EL (cell line): ENCODE data around the gene STYX.

ENCODE experiments used
- DNase-seq: peaks from one replicate; pipeline ENCODE4 v3.0.0-alpha.2; 2016

Gene STYX

GRCh38 chr14:52791223-52792096, 61.5 kb downstream of the STYX start, which contains the start of gene GNPNAT1:
GNPNAT1 (minus strand) TSS chr14:52791607; CDS start chr14:52784650, 6,957 bp downstream.
- DNase-seq: peak; percentile 96

- DNase-seq: no peak
These were observed 62.1 kb downstream of the STYX start for GRCh38 chr14:52792097-52792415.

- DNase-seq: no peak
These were observed 63.1 kb downstream of the STYX start for GRCh38 chr14:52793061-52793460.

GRCh38 chr14:52797653-52798052, 67.7 kb downstream of the STYX start:
- DNase-seq: no peak

- DNase-seq: no peak
These were observed 68.9 kb downstream of the STYX start for GRCh38 chr14:52798826-52799225.

GRCh38 chr14:52801014-52801712, 71.2 kb downstream of the STYX start:
- DNase-seq: peak; percentile 76

- DNase-seq: peak; percentile 72
These were observed 72.6 kb downstream of the STYX start for GRCh38 chr14:52802597-52802996.

GRCh38 chr14:52806115-52806514, 76.1 kb downstream of the STYX start:
- no peak for DNase-seq

GRCh38 chr14:52808101-52808500, 78.1 kb downstream of the STYX start:
- DNase-seq: no peak

- no peak for DNase-seq
These were observed 91.9 kb downstream of the STYX start for GRCh38 chr14:52821805-52822250.

- DNase-seq: peak; percentile 65
These were observed 94.5 kb downstream of the STYX start for GRCh38 chr14:52824462-52824861.
